SK-N-SH treated with all-trans-retinoic acid at 6 μM for 48 hours (cell line): ENCODE results near the gene TUT4.
A peak's percentile ranks its signal among the peaks of the same experiment; 100 is the strongest.

ENCODE experiments used
- ATAC-seq: fragments of 200-7000 bp; cut with Tn5 transposase; 3 replicates; pipeline ENCODE4 v1.9.1; 2020; ENCODE audit warnings: mild to moderate bottlenecking, moderate library complexity
- ARNTL ChIP-seq: fragments of 450-650 bp; formaldehyde crosslinking; IDR thresholded peaks from 2 replicates; pipeline ENCODE4 v1.5.0; 2020; ENCODE audit warnings: low read depth, mild to moderate bottlenecking, moderate library complexity, borderline replicate concordance
- BACH2 ChIP-seq: fragments of 250-450 bp; sonication (Bioruptor Pico); IDR thresholded peaks from 2 replicates; pipeline ENCODE4 v1.9.0; 2021; ENCODE audit warnings: mild to moderate bottlenecking, borderline replicate concordance
- CSDC2 ChIP-seq: fragments of 250-450 bp; sonication (Bioruptor Pico); IDR thresholded peaks from 2 replicates; pipeline ENCODE4 v1.5.0; 2020; ENCODE audit warnings: mild to moderate bottlenecking, moderate library complexity
- ESRRG ChIP-seq: fragments of 250-450 bp; sonication (Bioruptor Pico); IDR thresholded peaks from 2 replicates; pipeline ENCODE4 v1.6.1; 2021; ENCODE audit warnings: mild to moderate bottlenecking
- GLIS3 ChIP-seq: fragments of 250-450 bp; sonication (Bioruptor Pico); IDR thresholded peaks from 2 replicates; pipeline ENCODE4 v1.5.0; 2020; ENCODE audit warnings: mild to moderate bottlenecking, moderate library complexity
- ISL1 ChIP-seq: fragments of 250-450 bp; sonication (Bioruptor Pico); IDR thresholded peaks from 2 replicates; pipeline ENCODE4 v2.1.2; 2022; ENCODE audit warnings: mild to moderate bottlenecking, moderate library complexity
- OSR1 ChIP-seq: fragments of 250-450 bp; sonication (Bioruptor Pico); IDR thresholded peaks from 2 replicates; pipeline ENCODE4 v1.8.0; 2022; ENCODE audit warnings: moderate library complexity, mild to moderate bottlenecking, inconsistent platforms
- PATZ1 ChIP-seq: fragments of 250-450 bp; sonication (Bioruptor Pico); IDR thresholded peaks from 2 replicates; pipeline ENCODE4 v1.8.0; 2020; ENCODE audit warnings: mild to moderate bottlenecking, moderate library complexity, borderline replicate concordance
- PPARA ChIP-seq: fragments of 250-450 bp; sonication (Bioruptor Pico); IDR thresholded peaks from 2 replicates; pipeline ENCODE4 v1.5.0; 2020; ENCODE audit warnings: mild to moderate bottlenecking, borderline replicate concordance
- RARB ChIP-seq: fragments of 250-450 bp; sonication (Bioruptor Pico); IDR thresholded peaks from 2 replicates; pipeline ENCODE4 v1.8.0; 2021; ENCODE audit warnings: mild to moderate bottlenecking, moderate library complexity
- SNAI2 ChIP-seq: fragments of 250-450 bp; sonication (Bioruptor Pico); IDR thresholded peaks from 2 replicates; pipeline ENCODE4 v1.5.0; 2020; ENCODE audit warnings: mild to moderate bottlenecking, moderate library complexity
- TCF4 ChIP-seq: fragments of 250-450 bp; sonication (Bioruptor Pico); IDR thresholded peaks from 2 replicates; pipeline ENCODE4 v1.8.0; 2021; ENCODE audit warnings: mild to moderate bottlenecking, moderate library complexity, borderline replicate concordance
- TOX ChIP-seq: fragments of 250-450 bp; sonication (Bioruptor Pico); IDR thresholded peaks from 2 replicates; pipeline ENCODE4 v1.8.0; 2021; ENCODE audit warnings: mild to moderate bottlenecking, moderate library complexity, borderline replicate concordance
- ZC3H10 ChIP-seq: fragments of 250-450 bp; sonication (Bioruptor Pico); IDR thresholded peaks from 2 replicates; pipeline ENCODE4 v1.5.1; 2021; ENCODE audit warnings: mild to moderate bottlenecking, moderate library complexity
- ZFP3 ChIP-seq: fragments of 250-450 bp; sonication (Bioruptor Pico); IDR thresholded peaks from 2 replicates; pipeline ENCODE4 v1.5.0; 2020; ENCODE audit warnings: mild to moderate bottlenecking, moderate library complexity
- ZFP30 ChIP-seq: fragments of 450-650 bp; formaldehyde crosslinking; IDR thresholded peaks from 2 replicates; pipeline ENCODE4 v1.5.0; 2022; ENCODE audit warnings: mild to moderate bottlenecking, moderate library complexity
- ZNF70 ChIP-seq: fragments of 450-650 bp; formaldehyde crosslinking; IDR thresholded peaks from 2 replicates; pipeline ENCODE4 v1.5.0; 2020; ENCODE audit warnings: mild to moderate bottlenecking, moderate library complexity
- ZNF8 ChIP-seq: fragments of 450-650 bp; formaldehyde crosslinking; IDR thresholded peaks from 2 replicates; pipeline ENCODE4 v1.5.0; 2020; ENCODE audit warnings: mild to moderate bottlenecking, moderate library complexity
- TF ChIP-seq, protein P1 (sequence below): fragments of 250-450 bp; sonication (Bioruptor Pico); IDR thresholded peaks from 2 replicates; pipeline ENCODE4 v1.5.1; 2021; ENCODE audit warnings: mild to moderate bottlenecking, moderate library complexity
- TF ChIP-seq, protein P2 (sequence below): fragments of 250-450 bp; sonication (Bioruptor Pico); IDR thresholded peaks from 2 replicates; pipeline ENCODE4 v1.5.1; 2020; ENCODE audit warnings: low read depth, mild to moderate bottlenecking, moderate library complexity

Gene TUT4

DNA sequence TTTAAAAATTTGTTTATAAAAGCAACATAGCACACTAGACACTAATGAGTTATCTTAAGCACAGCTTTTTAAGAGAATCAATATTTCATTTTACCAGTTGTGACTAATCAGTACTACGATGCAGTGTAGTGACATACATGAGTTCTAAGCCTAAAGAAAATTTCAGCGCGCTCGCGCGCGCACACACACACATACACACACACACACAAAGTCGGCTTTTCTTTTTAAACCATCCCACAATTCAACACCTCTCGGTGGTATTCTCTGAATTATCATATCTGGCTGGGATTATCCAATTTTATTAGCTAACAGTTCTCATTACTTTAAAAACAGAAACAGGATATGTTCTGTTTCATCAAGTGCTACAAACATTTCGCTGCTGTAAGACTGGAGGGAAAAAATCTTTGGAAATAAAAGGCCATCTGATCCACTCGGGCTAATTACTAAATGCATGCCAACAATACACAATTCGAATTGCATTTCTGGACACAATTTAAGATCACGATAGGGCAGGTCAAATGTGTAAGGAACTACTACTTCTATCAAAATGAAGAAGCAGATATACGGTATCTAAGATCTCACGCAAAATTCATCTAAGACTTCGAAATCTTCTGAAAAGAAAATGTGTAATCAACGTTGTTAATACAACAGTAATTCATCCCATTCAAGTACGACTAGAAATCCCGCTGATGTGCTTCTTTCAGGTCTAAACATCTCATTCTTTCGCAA, 1.2 kb downstream of the TUT4 start:
- ATAC-seq, result no peak

GRCh38 chr1:52550447-52550846, 2.4 kb downstream of the TUT4 start:
- ATAC-seq, result no peak
- TF ChIP-seq RARB (CRISPR knock-in tag) (no peak), BACH2 (CRISPR knock-in tag) (no peak), OSR1 (CRISPR knock-in tag) (no peak)

More for the DNA sequence above, 1.2 kb downstream of the TUT4 start:
- no peak for TF ChIP-seq OSR1 (CRISPR knock-in tag)
- no peak for TF ChIP-seq RARB (CRISPR knock-in tag)
- TF ChIP-seq TOX (CRISPR knock-in tag), result no peak
- TF ChIP-seq ARNTL (CRISPR knock-in tag), result no peak
- no peak for TF ChIP-seq ESRRG (CRISPR knock-in tag)
- no peak for TF ChIP-seq TCF4 (CRISPR knock-in tag)
- no peak for TF ChIP-seq ZC3H10 (CRISPR knock-in tag)
- no peak for TF ChIP-seq ZNF8 (CRISPR knock-in tag)
- no peak for TF ChIP-seq PATZ1 (CRISPR knock-in tag)
- no peak for TF ChIP-seq ZFP30
- TF ChIP-seq, all 23 proteins: peak for 0

DNA sequence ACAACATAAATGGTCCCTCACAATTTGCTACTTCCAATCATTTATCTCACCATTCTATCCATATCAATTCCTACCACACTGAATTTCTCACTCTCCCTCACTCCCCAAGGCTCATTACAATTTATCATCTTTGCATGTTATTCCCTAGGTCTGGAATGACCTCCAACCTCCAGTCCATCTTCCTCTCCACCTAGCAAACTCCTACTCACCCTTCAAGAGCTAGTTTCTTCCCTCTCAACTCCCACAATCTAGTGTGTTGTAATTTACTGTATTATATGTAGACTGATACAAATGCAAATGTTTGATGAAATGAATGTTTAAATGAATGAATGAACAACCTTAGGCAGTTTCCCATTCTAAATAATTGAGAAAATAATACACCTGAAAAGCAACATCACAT, 3.6 kb downstream of the TUT4 start:
- no peak for ATAC-seq
- TF ChIP-seq TCF4 (CRISPR knock-in tag) (no peak), ZFP3 (peak; percentile 75; the same call in 1 of the 2 replicates)

DNA sequence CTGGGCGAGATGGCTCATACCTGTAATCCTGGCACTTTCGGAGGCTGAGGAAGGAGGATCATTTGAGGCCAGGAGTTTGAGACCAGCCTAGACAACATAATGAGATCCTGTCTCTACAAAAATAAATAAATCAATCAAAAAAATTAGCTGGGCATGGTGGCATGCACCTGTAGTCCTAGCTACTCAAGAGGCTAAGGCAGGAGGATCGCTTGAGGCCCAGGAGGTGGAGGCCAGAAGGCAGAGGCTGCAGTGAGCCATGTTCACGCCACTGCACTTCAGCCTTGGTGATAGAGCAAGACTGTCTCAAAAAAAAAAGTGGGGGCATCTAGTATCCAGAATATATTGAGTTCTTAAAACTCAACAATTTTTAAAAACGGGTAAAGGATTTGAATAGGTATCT, 6.0 kb downstream of the TUT4 start:
- no peak for ATAC-seq
- TF ChIP-seq PPARA (CRISPR knock-in tag) (no peak), TOX (CRISPR knock-in tag) (no peak), ISL1 (no peak), GLIS3 (no peak), TCF4 (CRISPR knock-in tag) (no peak)
- TF ChIP-seq, protein P1, sequence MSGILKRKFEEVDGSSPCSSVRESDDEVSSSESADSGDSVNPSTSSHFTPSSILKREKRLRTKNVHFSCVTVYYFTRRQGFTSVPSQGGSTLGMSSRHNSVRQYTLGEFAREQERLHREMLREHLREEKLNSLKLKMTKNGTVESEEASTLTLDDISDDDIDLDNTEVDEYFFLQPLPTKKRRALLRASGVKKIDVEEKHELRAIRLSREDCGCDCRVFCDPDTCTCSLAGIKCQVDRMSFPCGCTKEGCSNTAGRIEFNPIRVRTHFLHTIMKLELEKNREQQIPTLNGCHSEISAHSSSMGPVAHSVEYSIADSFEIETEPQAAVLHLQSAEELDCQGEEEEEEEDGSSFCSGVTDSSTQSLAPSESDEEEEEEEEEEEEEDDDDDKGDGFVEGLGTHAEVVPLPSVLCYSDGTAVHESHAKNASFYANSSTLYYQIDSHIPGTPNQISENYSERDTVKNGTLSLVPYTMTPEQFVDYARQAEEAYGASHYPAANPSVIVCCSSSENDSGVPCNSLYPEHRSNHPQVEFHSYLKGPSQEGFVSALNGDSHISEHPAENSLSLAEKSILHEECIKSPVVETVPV, result no peak

DNA sequence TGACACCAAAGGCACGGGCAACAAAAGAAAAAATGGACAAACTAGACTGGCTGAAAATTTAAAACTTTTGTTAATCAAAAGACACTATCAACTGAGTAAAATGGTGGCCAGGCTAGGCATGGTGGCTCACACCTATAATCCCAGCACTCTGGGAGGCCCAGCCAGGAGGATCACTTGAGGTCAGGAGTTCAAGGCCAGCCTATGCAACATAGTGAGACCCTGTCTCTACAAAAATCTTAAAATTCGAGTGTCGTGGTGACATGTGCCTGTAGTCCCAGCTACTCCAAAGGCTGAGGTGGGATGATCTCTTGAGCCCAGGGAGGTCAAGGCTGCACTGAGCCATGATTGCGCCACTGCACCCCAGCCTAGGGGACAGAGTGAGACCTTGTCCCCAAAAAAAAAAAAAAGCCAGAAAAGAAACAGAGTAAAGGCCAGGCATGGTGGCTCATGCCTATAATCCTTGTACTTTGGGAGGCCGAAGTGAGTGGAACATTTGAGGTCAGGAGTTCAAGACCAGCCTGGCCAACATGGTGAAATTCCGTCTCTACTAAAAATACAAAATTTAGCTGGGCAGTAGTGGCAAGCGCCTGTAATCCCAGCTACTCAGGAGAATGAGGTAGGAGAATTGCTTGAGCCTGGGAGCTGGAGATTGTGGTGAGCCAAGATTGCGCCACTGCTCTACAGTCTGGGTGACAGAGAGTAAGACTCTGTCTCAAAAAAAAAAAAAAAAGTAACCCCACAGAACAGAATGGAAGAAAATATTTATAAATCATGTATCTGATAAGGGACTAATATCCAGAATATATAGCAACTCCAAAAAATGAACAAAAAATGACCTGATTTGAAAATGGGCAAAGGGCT, 8.0 kb downstream of the TUT4 start:
- no peak for ATAC-seq
- TF ChIP-seq, protein P2, sequence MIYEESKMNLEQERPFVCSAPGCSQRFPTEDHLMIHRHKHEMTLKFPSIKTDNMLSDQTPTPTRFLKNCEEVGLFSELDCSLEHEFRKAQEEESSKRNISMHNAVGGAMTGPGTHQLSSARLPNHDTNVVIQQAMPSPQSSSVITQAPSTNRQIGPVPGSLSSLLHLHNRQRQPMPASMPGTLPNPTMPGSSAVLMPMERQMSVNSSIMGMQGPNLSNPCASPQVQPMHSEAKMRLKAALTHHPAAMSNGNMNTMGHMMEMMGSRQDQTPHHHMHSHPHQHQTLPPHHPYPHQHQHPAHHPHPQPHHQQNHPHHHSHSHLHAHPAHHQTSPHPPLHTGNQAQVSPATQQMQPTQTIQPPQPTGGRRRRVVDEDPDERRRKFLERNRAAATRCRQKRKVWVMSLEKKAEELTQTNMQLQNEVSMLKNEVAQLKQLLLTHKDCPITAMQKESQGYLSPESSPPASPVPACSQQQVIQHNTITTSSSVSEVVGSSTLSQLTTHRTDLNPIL (CRISPR knock-in tag), result no peak
- TF ChIP-seq ZNF70 (CRISPR knock-in tag) (no peak), ARNTL (CRISPR knock-in tag) (no peak), SNAI2 (no peak), CSDC2 (CRISPR knock-in tag) (no peak), GLIS3 (no peak), ZFP30 (no peak), PATZ1 (CRISPR knock-in tag) (no peak), ESRRG (CRISPR knock-in tag) (no peak), ZC3H10 (CRISPR knock-in tag) (no peak), PPARA (CRISPR knock-in tag) (no peak)
- TF ChIP-seq, protein P1, result no peak
